Fibroblast of the conjunctiva (primary cell): Measurements from ENCODE around the gene IKZF2.
A peak's percentile ranks its signal among the peaks of the same experiment; 100 is the strongest.

ENCODE experiments used
- DNase-seq: peaks from one replicate; pipeline ENCODE4 v3.0.0-alpha.2; 2010; ENCODE audit warnings: low read depth

IKZF2 gene

GRCh38 chr2:213101109-213101508, 50.3 kb downstream of the IKZF2 start:
- DNase-seq, result no peak

GRCh38 chr2:213098612-213099011, 52.8 kb downstream of the IKZF2 start:
- DNase-seq, result no peak

DNA sequence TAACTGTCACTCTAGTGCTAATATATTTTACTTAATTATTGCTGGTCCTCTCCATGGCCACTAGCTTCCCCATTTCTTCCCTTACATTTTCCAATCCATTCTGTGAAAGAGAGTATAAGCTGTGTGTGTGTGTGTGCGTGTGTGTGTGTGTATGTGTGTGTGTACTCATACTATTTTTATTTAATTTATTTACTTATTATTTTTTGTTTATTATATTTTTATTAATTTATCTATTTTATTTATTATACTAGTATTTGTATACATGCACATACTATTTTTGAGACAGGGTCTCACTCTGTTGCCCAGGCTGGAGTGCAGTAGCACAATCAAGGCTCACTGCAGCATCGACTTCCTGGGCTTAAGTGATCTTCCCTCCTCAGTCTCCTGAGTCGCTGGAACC, 59.6 kb downstream of the IKZF2 start:
- no peak for DNase-seq

DNA sequence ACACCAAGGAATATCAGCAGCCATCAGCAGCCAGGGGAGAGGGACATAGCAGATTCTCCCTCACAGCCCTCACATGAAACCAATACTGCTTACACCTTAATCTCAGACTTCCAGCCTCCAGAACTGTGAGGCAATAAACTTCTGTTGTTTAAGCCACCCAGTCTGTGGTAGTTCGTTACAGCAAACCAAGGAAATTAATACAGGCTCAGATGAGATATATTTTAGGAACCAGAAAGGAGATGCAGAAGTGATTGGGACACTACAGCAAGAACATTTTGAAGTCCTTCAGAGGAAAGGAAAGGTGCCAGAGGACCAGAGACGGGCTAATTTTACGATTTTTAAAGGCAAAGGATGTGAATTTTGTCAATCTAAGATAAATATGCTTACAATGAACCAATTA, 60.6 kb downstream of the IKZF2 start:
- no peak for DNase-seq

GRCh38 chr2:213089438-213089837, 62.0 kb downstream of the IKZF2 start:
- no peak for DNase-seq

DNA sequence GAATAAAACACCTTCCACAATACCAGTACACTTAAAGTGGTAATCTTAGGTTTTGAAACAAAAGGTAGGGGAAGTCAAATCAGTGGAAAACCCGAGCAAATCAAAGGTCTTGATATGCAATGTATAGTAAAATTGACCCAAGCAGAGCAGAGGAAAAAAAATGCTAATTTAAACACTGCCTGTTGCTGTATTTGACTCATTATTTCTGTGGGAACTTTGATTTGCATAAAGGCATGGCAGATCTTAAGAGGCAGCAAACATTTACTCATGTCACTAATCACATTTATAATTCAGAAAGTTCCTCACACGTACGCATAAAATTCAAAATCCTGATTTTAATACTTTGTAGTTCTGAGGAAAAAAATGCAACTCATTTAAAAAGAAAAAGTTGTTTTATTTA, 64.4 kb downstream of the IKZF2 start:
- no peak for DNase-seq

GRCh38 chr2:213086571-213086970, 64.8 kb downstream of the IKZF2 start:
- no peak for DNase-seq

DNA sequence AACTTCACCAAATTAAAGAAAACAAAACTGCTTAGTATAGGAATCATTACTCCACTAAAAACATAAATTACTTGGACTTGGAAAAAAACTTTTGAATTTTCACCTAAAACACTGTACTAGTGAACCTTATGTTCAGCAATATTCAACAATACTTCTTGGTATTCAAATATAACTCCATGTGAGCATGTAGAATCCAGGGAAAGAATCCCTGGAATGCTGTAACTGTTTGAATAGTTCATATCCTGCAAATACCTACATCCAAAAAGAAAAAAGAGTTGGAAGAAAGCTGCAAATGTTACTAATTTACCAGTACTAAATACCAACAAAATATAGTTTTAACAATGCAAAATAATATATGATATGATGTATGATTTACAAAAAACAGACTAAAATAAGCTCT, 65.4 kb downstream of the IKZF2 start:
- no peak for DNase-seq

- no peak for DNase-seq
Measured at GRCh38 chr2:213085538-213085937, 65.9 kb downstream of the IKZF2 start.

DNA sequence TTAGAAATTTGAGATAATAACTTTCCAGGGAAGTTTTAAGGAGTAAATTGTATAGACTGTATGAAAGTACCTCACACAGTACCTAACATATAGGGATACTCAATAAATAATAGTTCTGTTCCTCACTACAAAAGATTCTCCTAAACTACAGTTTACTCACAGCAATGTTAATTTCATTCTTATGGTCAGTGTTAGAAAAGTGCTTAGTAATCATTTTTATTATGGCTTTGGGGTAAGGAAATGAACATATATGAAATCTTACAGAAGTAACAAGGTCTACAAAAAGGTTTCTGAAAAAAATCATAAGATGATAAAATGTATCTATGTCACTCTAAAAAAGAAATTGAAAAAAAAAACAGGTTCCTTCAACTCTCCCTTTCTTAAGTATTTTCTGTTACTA, 67.2 kb downstream of the IKZF2 start:
- DNase-seq, result no peak

GRCh38 chr2:213080969-213081617, 70.3 kb downstream of the IKZF2 start:
- no peak for DNase-seq

DNA sequence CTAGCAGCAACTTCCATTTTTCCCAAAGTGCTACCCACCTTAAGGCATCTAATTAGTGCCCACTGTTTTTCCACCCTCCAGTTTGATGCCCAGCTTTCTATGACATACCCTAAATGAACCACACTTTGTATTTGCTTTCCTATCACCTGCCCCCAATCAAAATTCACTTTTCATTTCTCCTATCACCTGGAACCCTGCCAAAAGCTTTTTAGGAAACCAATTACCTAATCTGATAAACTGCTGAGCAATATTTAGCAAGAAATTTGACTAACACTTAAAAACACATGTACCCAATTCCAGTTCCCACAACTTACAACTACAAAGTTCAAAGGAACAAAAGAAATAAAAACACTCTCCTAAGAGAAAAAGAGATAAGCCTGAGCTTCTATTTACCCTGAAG, 71.7 kb downstream of the IKZF2 start:
- no peak for DNase-seq

- no peak for DNase-seq
Measured at GRCh38 chr2:213078686-213079085, 72.7 kb downstream of the IKZF2 start.

- no peak for DNase-seq
Measured at GRCh38 chr2:213069531-213069930, 81.9 kb downstream of the IKZF2 start.

DNA sequence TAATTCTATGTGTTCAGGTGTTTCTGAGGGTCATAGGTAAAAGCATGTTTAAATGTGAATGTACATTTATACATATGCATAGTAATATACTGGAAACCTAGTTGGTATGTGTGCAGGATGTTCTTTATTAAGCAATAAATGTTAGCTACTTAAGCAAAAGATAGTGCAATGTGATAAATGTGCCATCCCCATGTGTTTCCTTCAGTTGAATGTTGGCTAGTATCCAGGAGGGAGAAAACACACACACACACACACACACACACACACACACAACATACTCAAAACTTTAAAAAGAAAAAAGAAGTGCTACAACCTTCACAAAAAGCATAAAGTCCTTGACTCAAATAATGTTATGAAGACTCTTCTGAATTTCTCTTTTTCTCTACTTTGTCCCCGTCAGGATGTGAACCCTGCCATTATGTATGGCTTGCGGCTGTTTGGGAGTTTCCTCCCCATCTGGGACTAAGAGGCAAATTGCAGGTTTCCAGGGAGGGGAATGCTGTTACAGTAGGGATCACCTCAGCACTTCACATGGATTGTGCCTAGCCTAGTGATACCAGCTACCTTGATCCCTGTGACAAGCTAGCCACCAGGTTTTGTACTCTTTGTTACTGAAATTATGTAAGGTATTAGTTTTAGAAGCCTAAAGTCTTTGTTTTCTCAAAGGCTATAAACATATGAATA, 82.6 kb downstream of the IKZF2 start:
- no peak for DNase-seq

- no peak for DNase-seq
Measured at GRCh38 chr2:213067888-213068287, 83.5 kb downstream of the IKZF2 start.

DNA sequence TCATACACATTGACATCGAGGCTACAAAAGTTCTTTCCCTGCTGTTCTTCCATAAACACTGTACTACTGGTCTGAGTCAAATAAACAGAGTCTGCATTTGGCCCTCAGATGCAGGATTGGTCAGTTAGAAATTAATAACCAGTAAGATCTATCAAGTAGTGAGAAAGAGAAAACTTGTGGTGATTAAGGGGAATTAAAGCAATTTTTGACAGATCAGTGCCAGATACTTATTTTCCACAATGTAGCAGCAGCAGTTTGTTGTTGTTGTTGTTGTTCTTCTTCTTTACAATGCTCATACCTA, 85.0 kb downstream of the IKZF2 start:
- no peak for DNase-seq

- DNase-seq, result peak; percentile 29
Measured at GRCh38 chr2:213065583-213066442, 85.6 kb downstream of the IKZF2 start.

GRCh38 chr2:213064099-213064498, 87.3 kb downstream of the IKZF2 start:
- no peak for DNase-seq

- no peak for DNase-seq
Measured at GRCh38 chr2:213057977-213058376, 93.4 kb downstream of the IKZF2 start.

- no peak for DNase-seq
Measured at GRCh38 chr2:213046431-213046830, 105.0 kb downstream of the IKZF2 start.

DNA sequence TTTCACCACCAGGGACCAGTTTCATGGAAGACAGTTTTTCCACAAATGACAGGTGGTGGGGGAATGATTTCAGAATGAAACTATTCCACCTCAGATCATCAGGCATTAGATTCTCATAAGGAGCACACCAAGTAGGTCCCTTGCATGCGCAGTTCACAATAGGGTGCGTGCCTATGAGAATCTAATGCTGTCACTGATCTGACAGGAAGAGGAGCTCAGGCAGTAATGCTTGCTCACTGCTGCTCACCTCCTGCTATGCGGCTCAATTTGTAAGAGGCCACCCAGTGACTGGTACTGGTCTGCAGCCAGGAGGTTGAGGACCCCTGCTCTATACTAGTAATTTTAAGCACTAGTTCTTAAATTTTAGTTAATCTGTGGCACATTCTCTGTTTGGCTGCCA, 107.8 kb downstream of the IKZF2 start:
- DNase-seq, result no peak

DNA sequence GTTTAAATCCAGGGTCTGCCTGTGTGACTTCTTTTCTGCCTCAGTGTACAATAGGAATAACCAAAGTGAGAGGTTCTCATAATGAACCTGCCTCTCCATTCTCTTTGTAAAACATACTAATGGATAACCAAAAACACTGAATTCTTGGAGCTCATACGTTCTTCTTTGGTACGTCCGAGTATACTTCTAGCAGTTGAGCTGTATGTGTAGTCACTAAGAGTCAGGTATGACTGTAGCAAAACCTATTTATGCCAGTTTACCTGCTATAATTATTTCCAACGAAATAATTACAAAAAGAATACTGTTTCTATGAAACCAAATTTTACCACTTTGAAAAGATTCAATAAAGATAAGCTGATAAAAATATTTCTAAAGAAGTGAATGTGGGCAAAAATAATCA, 109.2 kb downstream of the IKZF2 start:
- DNase-seq, result no peak
